Measurements from ENCODE around the gene HDAC4.
"Not testable (repeated sequence)": the region's sequence is repeated elsewhere in the genome, so short reads cannot be mapped to it uniquely, and the experiment has no call there.

The HDAC4 gene

DNA sequence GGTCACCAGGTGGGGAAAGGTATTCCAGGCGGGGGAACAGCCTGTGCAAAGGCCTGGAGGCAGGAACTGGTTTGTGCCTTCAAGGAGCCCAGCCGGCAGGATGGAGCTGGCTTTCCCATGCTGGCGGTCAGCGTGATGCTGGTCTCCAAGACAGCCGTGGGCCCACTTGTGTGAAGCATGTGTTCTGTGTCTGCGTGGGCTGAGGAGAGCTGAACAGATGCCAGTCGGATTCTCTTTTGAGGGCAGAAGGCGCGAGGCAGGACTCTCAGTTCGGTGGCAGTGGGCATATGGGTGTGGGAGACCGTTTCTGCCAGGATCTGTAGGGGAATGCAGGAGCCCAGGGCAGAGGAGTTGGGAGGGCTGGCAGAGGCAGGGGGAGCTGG is 361.4 kb downstream of the HDAC4 start:
- TF ChIP-seq EZH2phosphoT487 (IDR thresholded peaks at IDR 0.05; ENCODE audit: low read length) (no peak), CTCF (IDR thresholded peaks at IDR 0.05; ENCODE audit: low read length) (no peak), EZH2 (optimal IDR thresholded peaks at IDR 0.05; ENCODE audit: low read depth, low read length) (no peak)
- no peaks in the 10 kb centered on the region for H4K20me1 ChIP-seq (ENCODE audit: insufficient read depth, low read length)

GRCh38 chr2:239038773-239039478 is 361.9 kb downstream of the HDAC4 start:
- Histone ChIP-seq H3K4me3 (ENCODE audit: low read length) (no peak overlapping the region), H4K20me1 (ENCODE audit: insufficient read depth, low read length) (no peaks in the 10 kb centered on the region)
- TF ChIP-seq CTCF (IDR thresholded peaks at IDR 0.05; ENCODE audit: low read length): no peak
- TF ChIP-seq EZH2phosphoT487 (IDR thresholded peaks at IDR 0.05; ENCODE audit: low read length): no peak
- TF ChIP-seq EZH2 (optimal IDR thresholded peaks at IDR 0.05; ENCODE audit: low read depth, low read length): no peak

More for the DNA sequence above, 361.4 kb downstream of the HDAC4 start:
- no peaks in the 10 kb centered on the region for H3K27me3 ChIP-seq (replicated peaks; ENCODE audit: insufficient read depth, low read length)
- no peak for DNase-seq
- H3F3A ChIP-seq (ENCODE audit: insufficient read depth, low read length): no peaks in the 10 kb centered on the region
- H3K9me2 ChIP-seq (replicated peaks; ENCODE audit: insufficient read depth, low read length): no peaks in the 10 kb centered on the region
- H3K9me3 ChIP-seq (replicated peaks; ENCODE audit: insufficient read depth, low read length): no peaks in the 10 kb centered on the region
- H3K79me2 ChIP-seq (ENCODE audit: low read length): no peaks in the 10 kb centered on the region
- H2AFZ ChIP-seq (ENCODE audit: low read length): no peak overlapping the region
- no peaks in the 10 kb centered on the region for H3K4me1 ChIP-seq (ENCODE audit: low read length)
- H3K4me2 ChIP-seq (ENCODE audit: low read depth, low read length): no peak overlapping the region
- no peak overlapping the region for H3K9ac ChIP-seq (ENCODE audit: low read length)
- H3K27ac ChIP-seq (ENCODE audit: low read length): no peak overlapping the region
- H3K36me3 ChIP-seq (replicated peaks; ENCODE audit: insufficient read depth, low read length): no peaks in the 10 kb centered on the region
- H3K4me3 ChIP-seq (ENCODE audit: low read length): no peak overlapping the region

GRCh38 chr2:239038284-239038683 is 362.5 kb downstream of the HDAC4 start:
- H3K4me2 ChIP-seq (ENCODE audit: low read depth, low read length); H3K27ac ChIP-seq (ENCODE audit: low read length); H3F3A ChIP-seq (ENCODE audit: insufficient read depth, low read length); H4K20me1 ChIP-seq (ENCODE audit: insufficient read depth, low read length); H2AFZ ChIP-seq (ENCODE audit: low read length); H3K4me3 ChIP-seq (ENCODE audit: low read length); H3K36me3 ChIP-seq (replicated peaks; ENCODE audit: insufficient read depth, low read length); H3K79me2 ChIP-seq (ENCODE audit: low read length); H3K4me1 ChIP-seq (ENCODE audit: low read length); H3K9me3 ChIP-seq (replicated peaks; ENCODE audit: insufficient read depth, low read length); H3K9me2 ChIP-seq (replicated peaks; ENCODE audit: insufficient read depth, low read length); H3K9ac ChIP-seq (ENCODE audit: low read length); DNase-seq; H3K27me3 ChIP-seq (replicated peaks; ENCODE audit: insufficient read depth, low read length): not testable (repeated sequence)

More at GRCh38 chr2:239038773-239039478, 361.9 kb downstream of the HDAC4 start:
- Histone ChIP-seq H3K4me2 (ENCODE audit: low read depth, low read length) (no peak overlapping the region), H3K27ac (ENCODE audit: low read length) (no peak overlapping the region), H3F3A (ENCODE audit: insufficient read depth, low read length) (no peaks in the 10 kb centered on the region), H3K36me3 (replicated peaks; ENCODE audit: insufficient read depth, low read length) (no peaks in the 10 kb centered on the region), H3K4me1 (ENCODE audit: low read length) (no peaks in the 10 kb centered on the region), H3K79me2 (ENCODE audit: low read length) (no peaks in the 10 kb centered on the region), H3K9me2 (replicated peaks; ENCODE audit: insufficient read depth, low read length) (no peaks in the 10 kb centered on the region), H3K9ac (ENCODE audit: low read length) (no peak overlapping the region), H2AFZ (ENCODE audit: low read length) (no peak overlapping the region), H3K9me3 (replicated peaks; ENCODE audit: insufficient read depth, low read length) (no peaks in the 10 kb centered on the region), H3K27me3 (replicated peaks; ENCODE audit: insufficient read depth, low read length) (no peaks in the 10 kb centered on the region)
- no peak for DNase-seq

DNA sequence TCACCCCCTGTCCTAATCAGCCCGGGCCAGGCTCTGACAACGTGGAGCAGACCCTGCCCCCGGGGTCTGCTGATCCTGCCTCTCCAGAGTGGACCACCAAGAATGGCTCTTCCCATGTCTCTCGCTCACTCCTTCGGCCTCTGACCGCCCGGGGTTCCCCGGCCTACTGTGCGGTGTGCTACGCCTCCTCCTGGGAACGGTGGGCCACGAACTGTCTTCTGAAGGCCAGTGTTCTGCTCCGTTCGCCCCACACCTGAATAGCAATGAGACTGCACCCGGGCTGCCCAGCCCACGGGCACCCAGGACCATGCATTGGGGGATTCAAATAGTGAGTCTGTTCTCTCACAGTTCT is 363.3 kb downstream of the HDAC4 start:
- no peak for DNase-seq
- H3K36me3 ChIP-seq (replicated peaks; ENCODE audit: insufficient read depth, low read length): no peaks in the 10 kb centered on the region
- H3K27ac ChIP-seq (ENCODE audit: low read length): no peak overlapping the region
- TF ChIP-seq CTCF (IDR thresholded peaks at IDR 0.05; ENCODE audit: low read length) (no peak), EZH2 (optimal IDR thresholded peaks at IDR 0.05; ENCODE audit: low read depth, low read length) (no peak), EZH2phosphoT487 (IDR thresholded peaks at IDR 0.05; ENCODE audit: low read length) (no peak)
- H3K4me2 ChIP-seq (ENCODE audit: low read depth, low read length): no peak overlapping the region
- H2AFZ ChIP-seq (ENCODE audit: low read length): no peak overlapping the region
- H3K9me2 ChIP-seq (replicated peaks; ENCODE audit: insufficient read depth, low read length): no peaks in the 10 kb centered on the region
- H3F3A ChIP-seq (ENCODE audit: insufficient read depth, low read length): no peaks in the 10 kb centered on the region
- no peaks in the 10 kb centered on the region for H4K20me1 ChIP-seq (ENCODE audit: insufficient read depth, low read length)
- H3K4me3 ChIP-seq (ENCODE audit: low read length): no peak overlapping the region
- H3K9me3 ChIP-seq (replicated peaks; ENCODE audit: insufficient read depth, low read length): no peaks in the 10 kb centered on the region
- H3K4me1 ChIP-seq (ENCODE audit: low read length): no peaks in the 10 kb centered on the region
- H3K79me2 ChIP-seq (ENCODE audit: low read length): no peaks in the 10 kb centered on the region
- no peaks in the 10 kb centered on the region for H3K27me3 ChIP-seq (replicated peaks; ENCODE audit: insufficient read depth, low read length)
- no peak overlapping the region for H3K9ac ChIP-seq (ENCODE audit: low read length)
